Dendritic cell treated with granulocyte-macrophage colony-stimulating factor and Interleukin-4, amounts not matched to agents 40 ng/mL and 50 ng/mL, for 4 days (primary cell): Measurements from ENCODE around the gene PLCB4.
"Not testable (repeated sequence)": the region's sequence is repeated elsewhere in the genome, so short reads cannot be mapped to it uniquely, and the experiment has no call there.

Source experiments
- H3K27ac Mint-ChIP-seq: one replicate; pipeline ENCODE4 v1.8.0; 2022; ENCODE audit warnings: mild to moderate bottlenecking, mixed read lengths
- H3K27me3 Mint-ChIP-seq: one replicate; pipeline ENCODE4 v1.8.0; 2022; ENCODE audit warnings: mild to moderate bottlenecking, mixed read lengths
- H3K36me3 Mint-ChIP-seq: one replicate; pipeline ENCODE4 v1.8.0; 2022; ENCODE audit warnings: low read depth, mixed read lengths
- H3K4me1 Mint-ChIP-seq: one replicate; pipeline ENCODE4 v1.8.0; 2022; ENCODE audit warnings: low read depth, mixed read lengths
- H3K4me3 Mint-ChIP-seq: one replicate; pipeline ENCODE4 v1.8.0; 2022; ENCODE audit warnings: mild to moderate bottlenecking, moderate library complexity, mixed read lengths
- H3K9me3 Mint-ChIP-seq: one replicate; pipeline ENCODE4 v1.8.0; 2022; ENCODE audit warnings: mixed read lengths
- intact Hi-C: fragments of 100-400 bp; cut with micrococcal nuclease; formaldehyde crosslinking; loops from one replicate; pipeline ENCODE4 v1.15.0; 2022

Gene PLCB4

DNA sequence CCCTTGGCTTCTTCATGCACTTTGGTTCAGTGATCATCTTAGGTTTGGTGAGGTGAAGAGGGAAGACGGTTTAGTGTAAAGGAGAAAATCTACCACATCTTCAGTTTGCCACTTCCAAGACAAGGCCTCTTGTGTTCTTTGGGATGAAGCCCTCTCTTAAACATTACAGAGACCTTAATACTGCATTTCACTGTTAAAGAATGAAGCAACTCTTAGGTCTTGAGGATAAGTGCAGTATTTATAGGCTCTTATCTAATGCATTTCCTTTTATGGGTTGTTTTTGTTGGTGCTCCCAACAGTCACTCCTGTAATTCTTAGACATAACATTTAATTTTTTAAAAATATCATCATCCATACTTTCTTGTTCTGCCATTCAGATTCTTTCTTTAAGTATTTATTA, 305.6 kb downstream of the PLCB4 start:
- Mint-ChIP-seq H3K9me3 (no peaks in the 10 kb centered on the region), H3K4me1 (no peaks in the 10 kb centered on the region), H3K36me3 (no peaks in the 10 kb centered on the region), H3K27ac (no peak overlapping the region), H3K4me3 (no peak overlapping the region), H3K27me3 (no peaks in the 10 kb centered on the region)
- intact Hi-C loops, result no loop called here

DNA sequence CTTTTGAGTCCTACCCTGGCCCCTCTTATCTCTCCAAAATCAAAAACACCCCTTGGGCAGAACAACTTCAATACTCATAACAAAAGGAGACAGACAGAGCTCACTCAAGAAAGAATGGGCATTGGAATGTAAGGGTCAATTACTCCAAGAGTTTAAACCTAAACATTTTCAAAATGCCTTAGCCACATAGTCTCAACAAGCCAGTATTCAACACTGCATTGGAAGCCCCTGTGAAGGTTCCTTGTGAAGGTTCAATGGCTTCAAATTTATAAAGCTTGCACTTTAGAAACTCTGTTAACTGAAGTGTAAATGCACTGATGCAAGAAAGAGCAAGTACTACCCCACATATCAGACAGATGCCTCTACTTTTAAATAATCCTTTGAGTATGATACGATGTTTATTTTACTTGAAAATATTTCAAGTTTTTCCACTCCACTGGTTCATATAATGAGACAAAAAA, 306.4 kb downstream of the PLCB4 start:
- H3K36me3 Mint-ChIP-seq, result no peaks in the 10 kb centered on the region
- H3K27me3 Mint-ChIP-seq, result no peaks in the 10 kb centered on the region
- no peak overlapping the region for H3K27ac Mint-ChIP-seq
- H3K4me3 Mint-ChIP-seq, result no peak overlapping the region
- intact Hi-C loops, result no loop called here
- no peaks in the 10 kb centered on the region for H3K4me1 Mint-ChIP-seq
- H3K9me3 Mint-ChIP-seq, result no peaks in the 10 kb centered on the region

DNA sequence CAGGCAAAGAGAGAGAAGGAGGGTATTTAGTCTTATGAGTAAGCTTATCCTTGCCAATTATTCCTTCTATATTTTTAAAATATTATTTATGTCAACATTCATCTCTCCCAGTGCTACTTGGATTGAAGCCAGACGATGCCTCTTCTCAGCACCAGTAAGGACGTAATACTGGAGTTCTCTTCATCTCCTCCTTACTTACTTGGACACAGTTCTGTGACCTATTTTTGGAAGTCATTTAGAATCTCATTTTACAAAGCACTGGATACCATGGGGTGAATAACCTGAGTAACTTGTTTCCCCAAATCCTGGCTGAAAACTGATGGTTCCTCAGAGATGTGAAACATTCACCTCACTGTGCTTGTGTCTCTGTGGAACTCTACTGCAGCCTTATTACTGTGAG, 308.1 kb downstream of the PLCB4 start:
- Mint-ChIP-seq H3K27me3 (no peaks in the 10 kb centered on the region), H3K9me3 (no peaks in the 10 kb centered on the region), H3K27ac (no peak overlapping the region), H3K36me3 (no peaks in the 10 kb centered on the region), H3K4me3 (no peak overlapping the region), H3K4me1 (no peaks in the 10 kb centered on the region)
- intact Hi-C loops, result no loop called here

DNA sequence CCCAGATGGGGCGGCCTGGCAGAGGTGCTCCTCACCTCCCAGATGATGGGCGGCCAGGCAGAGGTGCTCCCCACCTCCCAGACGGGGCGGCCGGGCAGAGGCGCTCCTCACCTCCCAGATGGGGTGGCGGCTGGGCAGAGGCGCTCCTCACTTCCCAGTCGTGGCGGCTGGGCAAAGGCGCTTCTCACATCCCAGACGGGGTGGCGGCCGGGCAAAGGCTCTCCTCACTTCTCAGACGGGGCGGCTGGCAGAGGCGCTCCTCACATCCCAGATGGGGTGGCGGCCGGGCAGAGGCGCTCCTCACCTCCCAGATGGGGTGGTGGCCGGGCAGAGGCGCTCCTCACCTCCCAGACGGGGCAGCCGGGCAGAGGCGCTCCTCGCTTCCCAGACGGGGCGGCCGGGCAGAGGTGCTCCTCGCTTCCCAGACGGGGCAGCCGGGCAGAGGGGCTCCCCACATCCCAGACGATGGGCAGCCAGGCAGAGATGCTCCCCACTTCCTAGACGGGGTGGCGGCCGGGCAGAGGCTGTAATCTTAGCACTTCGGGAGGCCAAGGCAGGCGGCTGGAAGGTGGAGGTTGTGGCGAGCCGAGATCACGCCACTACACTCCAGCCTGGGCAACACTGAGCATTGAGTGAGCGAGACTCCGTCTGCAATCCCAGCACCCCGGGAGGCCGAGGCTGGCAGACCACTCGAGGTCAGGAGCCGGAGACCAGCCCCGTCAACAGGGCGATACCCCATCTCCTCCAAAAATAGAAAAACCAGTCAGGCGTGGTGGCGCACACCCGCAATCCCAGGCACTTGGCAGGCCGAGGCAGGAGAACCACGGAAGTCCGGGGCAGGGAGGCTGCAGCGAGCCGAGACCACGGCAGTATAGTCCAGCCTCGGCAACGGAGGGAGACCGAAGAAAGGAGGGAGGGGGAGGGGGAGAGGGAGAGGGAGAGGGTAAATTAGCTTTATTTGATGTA, 316.7 kb downstream of the PLCB4 start:
- H3K4me1 Mint-ChIP-seq, H3K9me3 Mint-ChIP-seq, H3K36me3 Mint-ChIP-seq, H3K27ac Mint-ChIP-seq, H3K27me3 Mint-ChIP-seq, H3K4me3 Mint-ChIP-seq, intact Hi-C loops: not testable (repeated sequence)

DNA sequence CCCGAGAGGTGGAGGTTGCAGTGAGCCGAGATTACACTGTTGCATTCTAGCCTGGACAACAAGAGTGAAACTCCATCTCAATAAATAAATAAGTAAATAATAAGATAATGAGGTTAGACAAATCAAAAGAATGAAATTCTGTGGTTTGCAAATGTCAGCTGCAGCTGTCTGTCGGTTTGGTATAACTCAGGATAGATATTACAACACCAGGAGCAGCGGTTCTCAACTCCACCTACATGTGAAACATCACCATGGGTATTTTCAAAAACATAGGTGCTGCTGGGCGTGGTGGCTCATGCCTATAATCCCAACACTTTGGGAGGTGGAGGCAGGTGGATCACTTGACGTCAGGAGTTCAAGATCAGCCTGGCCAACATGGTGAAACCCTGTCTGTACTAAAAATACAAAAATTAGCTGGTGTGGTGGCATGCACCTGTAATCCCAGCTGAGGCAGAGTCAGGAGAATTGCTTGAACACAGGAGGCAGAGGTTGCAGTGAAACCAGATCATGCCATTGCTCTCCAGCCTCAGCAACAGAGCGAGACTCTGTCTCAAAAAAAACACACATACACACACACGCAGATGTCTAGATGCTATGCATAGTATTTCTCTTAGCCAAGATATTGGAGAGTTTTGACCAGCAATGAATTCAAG, 319.4 kb downstream of the PLCB4 start:
- intact Hi-C loops, result no loop called here
- H3K36me3 Mint-ChIP-seq, result no peaks in the 10 kb centered on the region
- H3K4me3 Mint-ChIP-seq, result no peak overlapping the region
- peaks cover 8% of the 10 kb centered on the region for H3K9me3 Mint-ChIP-seq
- H3K27ac Mint-ChIP-seq, result no peak overlapping the region
- H3K4me1 Mint-ChIP-seq, result peaks cover 10% of the 10 kb centered on the region
- H3K27me3 Mint-ChIP-seq, result peaks cover 6% of the 10 kb centered on the region

DNA sequence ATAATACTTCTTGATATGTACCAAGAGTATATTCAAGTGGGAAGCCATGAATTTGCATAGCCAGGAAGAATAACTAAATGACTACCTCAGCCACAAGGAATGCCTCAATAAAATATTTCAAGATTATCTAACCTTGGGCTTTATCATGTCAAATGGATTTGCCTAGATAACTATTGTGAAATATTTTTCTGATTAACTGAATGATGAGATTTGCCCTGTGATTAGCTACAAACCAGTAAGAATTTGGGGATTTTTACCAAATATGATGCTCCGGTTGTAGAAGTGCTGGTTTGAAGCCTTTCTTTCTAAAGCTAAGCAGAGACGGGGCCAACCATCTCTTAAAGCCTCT, 319.9 kb downstream of the PLCB4 start:
- Mint-ChIP-seq H3K9me3 (peaks cover 8% of the 10 kb centered on the region), H3K27ac (no peak overlapping the region)

DNA sequence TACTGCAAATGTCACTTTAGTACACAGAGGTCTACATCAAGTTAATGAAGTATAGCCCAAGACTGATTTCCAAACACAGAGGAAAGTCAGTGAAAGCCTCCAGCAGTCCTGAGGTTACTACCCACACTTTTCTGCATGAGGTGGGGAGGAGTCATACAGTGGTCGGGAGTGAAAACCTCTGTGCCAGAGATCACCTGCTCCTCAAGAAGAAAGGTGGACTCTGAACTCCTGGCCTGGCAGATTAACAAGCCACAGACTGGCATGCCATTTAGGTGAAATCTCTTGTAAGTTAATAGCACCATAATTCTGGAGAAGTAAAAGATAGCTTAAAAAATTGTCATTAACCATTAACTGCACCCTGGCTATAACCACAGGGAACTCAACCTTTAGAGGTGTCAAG, 320.5 kb downstream of the PLCB4 start:
- Mint-ChIP-seq H3K27me3 (peaks cover 6% of the 10 kb centered on the region), H3K36me3 (no peaks in the 10 kb centered on the region), H3K27ac (no peak overlapping the region), H3K4me1 (peaks cover 15% of the 10 kb centered on the region), H3K9me3 (peaks cover 8% of the 10 kb centered on the region), H3K4me3 (no peak overlapping the region)
- intact Hi-C loops, result no loop called here

More for the DNA sequence above, 319.9 kb downstream of the PLCB4 start:
- H3K4me3 Mint-ChIP-seq, result no peak overlapping the region
- H3K36me3 Mint-ChIP-seq, result no peaks in the 10 kb centered on the region
- H3K4me1 Mint-ChIP-seq, result peaks cover 15% of the 10 kb centered on the region
- peaks cover 6% of the 10 kb centered on the region for H3K27me3 Mint-ChIP-seq
- intact Hi-C loops, result no loop called here

DNA sequence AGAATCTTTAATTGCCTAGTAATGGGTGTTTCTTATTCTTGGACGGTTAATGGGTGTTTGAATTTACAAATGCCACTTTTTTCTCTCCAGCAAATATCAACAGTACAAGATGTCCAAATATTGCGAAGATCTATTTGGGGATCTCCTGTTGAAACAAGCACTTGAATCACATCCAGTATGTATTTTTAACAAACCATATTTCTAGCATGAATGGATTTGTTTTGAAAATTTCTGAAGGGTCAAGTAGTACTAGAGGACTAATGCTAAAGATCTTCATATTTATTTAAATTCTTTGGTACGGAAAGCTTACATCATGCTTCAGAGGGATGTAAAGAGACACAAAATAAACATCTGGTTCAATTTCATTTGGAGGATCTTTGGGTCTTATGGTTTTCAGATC, 321.6 kb downstream of the PLCB4 start:
- H3K4me3 Mint-ChIP-seq, result no peak overlapping the region
- intact Hi-C loops, result no loop called here
- no peaks in the 10 kb centered on the region for H3K36me3 Mint-ChIP-seq
- no peak overlapping the region for H3K27ac Mint-ChIP-seq
- H3K4me1 Mint-ChIP-seq, result peaks cover 15% of the 10 kb centered on the region
- H3K9me3 Mint-ChIP-seq, result peaks cover under 1% of the 10 kb centered on the region
- H3K27me3 Mint-ChIP-seq, result peaks cover 6% of the 10 kb centered on the region

DNA sequence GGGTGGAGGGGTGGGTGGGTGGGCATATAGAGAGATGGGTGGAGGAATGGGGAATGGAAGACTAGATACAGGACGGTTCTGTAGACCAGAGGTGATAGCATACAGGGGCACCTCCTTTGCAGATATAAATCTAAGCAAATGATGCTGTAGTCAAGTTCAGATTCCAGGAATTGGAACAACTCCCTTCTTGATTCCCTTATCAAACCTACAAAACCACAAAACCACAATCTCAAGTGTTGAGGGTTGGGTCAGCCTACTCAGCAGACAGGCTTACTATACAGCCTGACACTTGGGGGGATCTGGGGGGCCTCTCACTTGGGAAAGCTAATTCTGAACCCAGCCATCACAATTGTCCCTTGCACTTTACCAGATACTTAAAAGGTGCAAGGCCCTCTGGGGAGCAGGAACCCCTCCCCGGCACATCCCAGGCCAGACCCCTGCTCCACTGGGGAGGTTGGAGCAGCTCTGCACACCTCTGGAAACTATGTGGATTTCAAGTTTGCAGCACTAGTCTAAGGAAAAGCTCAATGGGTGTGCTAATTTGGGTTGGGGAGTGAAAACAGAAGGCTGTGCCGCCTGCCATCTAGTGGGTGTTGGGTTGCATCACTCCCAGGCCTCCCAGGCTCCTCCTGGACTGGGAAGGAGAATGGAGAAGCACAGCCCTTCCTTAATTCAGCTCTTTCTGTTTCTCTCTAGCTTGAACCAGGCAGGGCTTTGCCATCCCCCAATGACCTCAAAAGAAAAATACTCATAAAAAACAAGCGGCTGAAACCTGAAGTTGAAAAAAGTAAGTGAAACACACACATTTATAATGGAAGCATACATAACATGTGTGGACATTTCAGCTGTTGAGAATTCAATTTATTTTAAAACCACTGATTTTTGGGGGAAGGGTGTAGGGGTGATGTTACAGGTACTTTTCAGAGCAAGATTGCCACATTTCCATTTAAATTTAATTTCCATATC, 324.3 kb downstream of the PLCB4 start:
- Mint-ChIP-seq H3K4me1 (peaks cover 31% of the 10 kb centered on the region), H3K27ac (no peak overlapping the region), H3K36me3 (no peaks in the 10 kb centered on the region), H3K27me3 (peaks cover 8% of the 10 kb centered on the region), H3K4me3 (no peak overlapping the region), H3K9me3 (no peaks in the 10 kb centered on the region)
- intact Hi-C loops, result loop anchor here (2.0 kb wide), 1 partner anchor 538 kb away; no protein-coding TSS in a partner anchor

DNA sequence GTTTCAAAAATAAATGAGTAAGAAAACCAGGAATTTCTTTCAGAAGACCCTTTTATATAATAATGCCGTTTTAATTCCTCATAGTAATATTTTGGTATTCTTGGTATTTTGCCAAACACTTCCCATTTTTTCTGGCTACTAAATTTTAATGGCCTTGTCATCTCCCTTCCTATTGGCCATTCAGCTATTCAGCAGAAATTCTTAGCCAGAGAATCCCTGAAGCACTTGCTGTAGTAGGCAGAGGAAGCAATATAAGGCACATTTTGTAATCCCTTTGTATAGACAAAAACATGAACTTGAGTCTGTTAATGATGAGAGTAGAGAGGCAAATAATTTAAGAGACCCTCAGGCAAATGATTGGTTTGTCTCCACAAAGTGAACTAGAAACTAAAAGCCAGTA, 327.1 kb downstream of the PLCB4 start:
- intact Hi-C loops, result no loop called here
- Mint-ChIP-seq H3K27me3 (peaks cover 6% of the 10 kb centered on the region), H3K9me3 (no peaks in the 10 kb centered on the region), H3K4me1 (peaks cover 36% of the 10 kb centered on the region), H3K27ac (no peak overlapping the region), H3K4me3 (no peak overlapping the region), H3K36me3 (no peaks in the 10 kb centered on the region)

DNA sequence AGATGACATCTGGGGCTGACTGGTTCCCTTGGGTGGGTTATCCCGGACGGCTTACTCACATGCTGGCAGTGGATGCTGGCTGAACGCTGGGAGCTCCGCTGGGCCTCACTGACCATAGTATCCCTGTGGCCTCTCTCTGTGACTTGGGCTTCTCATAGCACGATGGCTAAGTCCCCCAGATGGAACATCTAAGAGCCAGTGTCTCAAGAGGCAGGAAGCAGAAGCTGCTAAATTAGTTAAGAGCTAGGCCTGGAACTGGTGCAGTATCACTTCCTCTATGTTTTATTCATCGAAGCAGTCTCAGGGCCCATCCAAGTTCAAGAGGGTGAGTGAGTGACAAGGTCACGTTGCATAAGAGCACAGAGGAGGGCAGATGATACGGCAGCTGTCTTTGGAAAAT, 329.0 kb downstream of the PLCB4 start:
- peaks cover 29% of the 10 kb centered on the region for H3K4me1 Mint-ChIP-seq
- peaks cover 4% of the 10 kb centered on the region for H3K27me3 Mint-ChIP-seq
- intact Hi-C loops, result no loop called here
- H3K36me3 Mint-ChIP-seq, result no peaks in the 10 kb centered on the region
- H3K4me3 Mint-ChIP-seq, result no peak overlapping the region
- H3K27ac Mint-ChIP-seq, result peak overlapping the region; percentile 41
- no peaks in the 10 kb centered on the region for H3K9me3 Mint-ChIP-seq

DNA sequence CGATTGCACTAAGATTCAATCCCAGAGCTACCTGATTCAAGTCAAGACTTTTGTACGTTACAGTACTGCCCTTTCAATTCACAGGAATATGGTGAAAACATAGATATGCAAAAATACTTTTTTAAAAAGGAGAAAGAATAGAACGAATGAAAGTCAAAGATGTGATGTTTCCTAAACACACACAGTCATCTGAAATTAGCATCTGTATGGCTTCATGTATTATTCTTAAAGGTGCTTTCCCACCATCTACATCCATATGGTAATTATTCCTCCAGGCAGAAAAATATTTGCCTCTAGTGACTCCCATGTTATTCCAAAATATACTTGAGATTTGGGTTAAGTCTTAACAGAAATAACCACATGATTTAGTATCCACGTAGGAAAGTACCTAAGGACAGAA, 330.0 kb downstream of the PLCB4 start:
- no peak overlapping the region for H3K27ac Mint-ChIP-seq
- no peak overlapping the region for H3K4me3 Mint-ChIP-seq
- H3K27me3 Mint-ChIP-seq, result peaks cover 4% of the 10 kb centered on the region

DNA sequence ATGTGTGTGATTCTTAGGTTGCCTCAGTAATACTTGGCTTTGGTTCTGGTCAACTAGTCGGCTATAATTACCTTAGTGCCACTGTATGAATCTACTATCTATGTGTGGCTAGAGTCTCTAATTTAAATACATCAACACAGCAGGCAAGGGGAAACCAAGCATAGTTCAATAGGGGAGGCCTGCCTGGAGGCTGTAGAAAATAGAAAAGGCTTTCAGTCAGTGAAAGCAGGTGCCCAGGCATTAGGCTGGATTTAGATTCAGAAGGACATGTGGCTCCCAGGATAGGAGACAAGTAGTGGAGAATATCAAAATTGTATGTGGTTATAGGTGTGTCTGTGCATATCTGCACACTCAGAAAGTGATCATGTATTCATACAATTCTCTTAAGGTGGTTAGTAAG, 330.4 kb downstream of the PLCB4 start:
- Mint-ChIP-seq H3K4me1 (peaks cover 21% of the 10 kb centered on the region), H3K27ac (no peak overlapping the region), H3K36me3 (no peaks in the 10 kb centered on the region), H3K27me3 (peaks cover 4% of the 10 kb centered on the region), H3K9me3 (no peaks in the 10 kb centered on the region), H3K4me3 (no peak overlapping the region)
- intact Hi-C loops, result no loop called here

More for the DNA sequence above, 330.0 kb downstream of the PLCB4 start:
- intact Hi-C loops, result no loop called here
- Mint-ChIP-seq H3K36me3 (no peaks in the 10 kb centered on the region), H3K4me1 (peaks cover 21% of the 10 kb centered on the region), H3K9me3 (no peaks in the 10 kb centered on the region)
